Hypothalamus (tissue), 51 donors: Measurements from ENCODE around the gene VSTM2B.

Experiments used
- DNase-seq, 51 donors: peaks; one replicate each; lab custom pipeline; 2025; lab: John Stamatoyannopoulos, UW

VSTM2B gene

DNA sequence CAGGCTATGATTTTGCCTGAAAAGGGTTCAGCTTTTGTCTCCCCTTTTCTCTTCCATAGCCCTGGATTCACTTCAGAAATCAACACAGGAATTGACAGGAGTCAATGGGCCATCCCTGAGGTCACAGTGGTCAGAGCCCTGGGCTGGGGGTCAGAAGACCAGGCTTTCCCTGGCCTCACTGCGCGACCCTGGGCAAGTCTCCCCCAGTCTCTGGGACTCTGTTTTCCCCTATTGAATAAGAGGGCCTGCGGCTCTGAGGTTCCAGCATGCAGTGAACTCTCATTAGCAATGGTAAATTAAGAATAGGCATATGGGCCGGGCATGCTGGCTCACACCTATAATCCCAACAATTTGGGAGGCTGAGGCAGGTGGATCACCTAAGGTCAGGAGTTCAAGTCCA, 30.7 kb upstream of the VSTM2B start:
- DNase-seq: no peak

DNA sequence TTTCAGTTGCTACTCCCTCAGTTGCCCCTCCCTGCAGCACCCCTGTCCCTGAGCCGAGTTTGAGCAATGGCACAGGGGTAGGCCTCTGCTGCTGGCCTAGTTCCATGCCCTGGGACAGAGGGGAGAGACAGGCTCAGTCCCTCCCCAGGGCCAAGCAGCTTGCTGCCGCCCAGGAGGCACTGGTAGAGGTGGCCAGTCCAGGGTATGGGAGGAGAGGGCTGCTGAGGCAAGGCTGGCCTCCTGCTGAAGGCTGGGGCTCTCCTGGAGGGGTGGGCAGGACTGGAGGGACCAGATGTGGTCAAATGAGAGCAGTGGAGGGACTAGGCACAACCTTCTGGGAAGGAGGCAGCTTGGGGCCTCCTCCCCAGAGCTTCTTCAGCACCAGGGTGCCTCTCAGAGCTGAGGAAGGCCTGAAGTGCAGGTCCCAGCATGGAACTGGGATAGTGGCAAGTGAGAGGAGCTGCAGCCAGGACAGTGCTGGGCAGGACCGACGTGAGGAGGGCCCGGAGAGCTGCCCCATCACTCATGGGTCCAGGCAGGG, 29.8 kb upstream of the VSTM2B start:
- DNase-seq: no peak

DNA sequence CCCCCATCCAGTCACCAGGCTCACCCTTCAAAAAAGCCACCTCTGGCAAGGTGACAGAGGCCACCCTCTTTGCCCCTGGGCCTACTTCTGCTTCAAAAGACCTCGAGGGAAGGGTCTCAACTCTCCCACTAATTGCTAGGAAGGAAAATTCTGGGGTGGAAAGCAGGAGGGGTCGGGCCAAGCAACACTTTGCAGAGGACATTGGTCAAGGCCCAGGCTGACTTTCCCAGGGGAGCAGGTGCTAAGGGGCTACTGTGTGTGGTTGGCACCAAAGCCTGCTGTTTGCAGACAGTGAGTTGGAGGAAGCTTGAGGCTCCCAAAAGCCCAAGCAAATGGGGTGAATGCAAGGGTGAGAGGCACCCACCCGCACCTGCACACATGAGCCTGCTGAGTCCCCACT, 28.6 kb upstream of the VSTM2B start:
- DNase-seq: no peak

DNA sequence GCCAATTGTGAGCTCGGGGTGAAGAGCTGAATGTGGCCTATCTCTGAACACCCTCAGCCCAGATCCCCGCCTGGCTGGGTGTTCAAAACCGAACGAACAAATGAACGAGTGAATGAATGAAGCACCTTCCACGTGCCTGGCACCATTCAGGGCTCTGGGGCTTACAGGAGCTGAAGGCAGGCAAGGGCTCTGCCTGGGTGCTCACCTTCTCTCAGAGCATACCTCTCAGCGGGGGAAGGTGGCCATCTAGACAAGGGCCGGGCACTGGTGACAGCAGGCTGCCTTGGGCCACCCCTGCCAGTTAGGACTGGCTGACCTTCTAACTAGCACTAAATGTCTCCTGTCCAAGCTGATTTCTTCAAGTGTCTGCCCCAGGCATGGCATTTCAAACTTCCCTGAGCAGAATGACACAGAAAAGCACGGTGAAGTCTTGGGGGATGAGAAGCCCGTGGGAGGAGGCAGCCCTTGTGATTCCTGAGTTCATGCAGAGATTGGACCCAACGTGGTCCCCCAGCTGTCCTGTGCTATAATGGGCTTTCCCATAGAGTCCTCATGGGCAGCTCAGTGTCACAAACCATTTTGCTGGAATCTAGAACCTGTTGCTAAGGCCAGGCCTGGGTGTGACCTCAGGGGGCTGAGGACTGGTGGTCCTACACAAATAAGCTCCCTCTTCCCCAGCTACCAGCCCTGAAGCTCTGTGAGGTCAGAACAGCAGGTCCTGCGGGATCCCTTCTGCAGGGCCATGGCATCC, 27.9 kb upstream of the VSTM2B start:
- no peak for DNase-seq

DNA sequence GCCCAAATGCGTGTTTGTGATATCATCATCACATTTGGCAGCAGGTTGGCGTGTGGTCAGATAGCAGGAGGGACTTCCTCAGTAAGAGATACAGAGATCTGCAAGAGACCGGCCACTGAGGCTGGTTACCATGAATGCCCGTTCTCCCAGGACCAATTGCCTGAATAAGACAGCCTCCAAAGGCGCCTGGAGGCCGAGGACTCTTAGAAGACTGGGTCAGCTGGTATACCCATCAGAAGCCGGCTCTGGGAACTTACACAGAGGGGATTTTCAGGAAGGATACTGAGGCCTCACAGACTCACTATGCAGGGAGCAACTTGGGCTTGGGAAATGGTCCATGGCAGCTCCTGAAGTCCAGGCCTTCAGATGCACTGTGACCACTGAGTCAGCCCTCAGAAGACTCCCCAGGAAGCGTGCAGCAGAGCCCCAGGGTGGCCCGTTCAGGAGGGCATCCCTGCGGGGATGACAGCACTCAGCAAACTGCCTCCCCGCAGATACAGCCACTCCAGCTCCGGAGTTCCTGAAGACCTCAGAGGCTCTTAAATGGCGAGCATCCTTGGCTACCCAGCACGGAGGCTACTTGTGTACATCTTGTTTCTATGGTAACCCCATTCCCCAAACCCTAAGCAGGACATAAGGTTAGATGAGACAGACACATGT, 26.4 kb upstream of the VSTM2B start:
- DNase-seq: no peak

DNA sequence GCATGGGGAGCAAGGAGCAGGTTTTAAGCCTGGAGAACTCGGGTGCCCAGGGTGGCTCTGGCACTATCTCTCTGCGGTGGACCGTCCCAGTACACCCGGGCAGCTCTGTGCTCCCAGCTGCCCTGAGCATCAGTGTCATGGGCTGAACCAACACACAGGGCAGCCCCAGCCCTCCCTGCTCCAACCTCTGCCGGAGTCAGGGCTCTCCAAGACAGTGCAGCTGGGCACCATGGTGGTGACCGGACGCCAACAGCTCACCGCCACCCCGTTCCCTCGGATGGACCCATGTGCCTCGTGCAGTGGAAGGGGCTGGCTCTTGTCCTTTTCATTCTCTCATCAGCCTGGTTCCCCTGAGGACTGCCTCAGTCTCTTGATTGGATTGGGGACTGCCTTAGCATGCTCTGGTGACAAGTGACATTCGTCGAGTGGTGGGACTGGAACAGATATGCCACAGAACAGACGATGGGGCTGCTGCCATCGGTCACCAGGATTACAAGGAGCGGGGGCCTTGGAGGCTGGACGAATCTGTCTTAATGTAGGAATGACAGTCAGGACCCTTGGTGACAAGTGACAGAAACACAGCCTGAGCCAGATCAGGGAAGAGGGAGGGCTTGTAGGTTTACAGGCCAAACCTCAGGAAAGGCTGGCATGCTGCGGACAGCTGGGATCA, 25.7 kb upstream of the VSTM2B start:
- DNase-seq: peak in 7 of 51 donors; percentile 23 to 37 (median 29)

DNA sequence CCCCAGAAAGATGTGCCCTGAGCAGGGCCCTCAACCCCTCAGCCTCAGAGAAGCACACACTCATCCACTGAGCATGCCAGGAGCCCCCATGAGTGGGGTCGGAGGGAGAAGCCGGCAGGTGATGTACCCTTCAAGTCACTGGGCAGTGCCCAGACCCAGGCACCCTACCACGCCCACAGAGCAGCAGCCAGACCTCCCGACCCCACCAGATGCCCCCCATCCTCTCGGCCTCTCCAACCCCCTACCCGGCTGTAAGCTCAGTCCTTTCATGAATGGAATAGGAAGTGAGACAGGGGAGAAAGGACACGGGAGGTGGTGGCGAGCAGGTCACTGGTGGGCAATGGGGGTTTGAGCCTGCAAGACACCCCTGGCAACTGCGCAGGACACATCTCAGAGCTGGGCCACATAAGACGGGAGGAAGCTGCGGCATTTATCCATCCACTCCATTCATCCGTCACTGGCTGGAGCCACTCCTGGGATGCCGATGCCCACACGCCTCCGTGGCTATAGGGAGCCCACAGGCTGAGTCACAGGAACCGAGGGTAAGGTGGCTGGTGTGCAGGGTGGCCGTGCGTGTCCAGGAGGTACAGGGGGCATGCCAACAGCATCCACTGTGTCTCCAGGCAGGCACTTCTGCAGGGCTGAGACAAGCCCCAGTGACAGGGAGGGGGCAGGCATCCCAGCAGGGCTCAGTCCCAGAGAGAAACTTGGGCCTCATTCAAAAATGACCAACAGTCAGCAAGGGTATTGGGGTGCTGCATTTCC, 23.8 kb upstream of the VSTM2B start:
- peak in 1 of 51 donors; percentile 27 for DNase-seq

DNA sequence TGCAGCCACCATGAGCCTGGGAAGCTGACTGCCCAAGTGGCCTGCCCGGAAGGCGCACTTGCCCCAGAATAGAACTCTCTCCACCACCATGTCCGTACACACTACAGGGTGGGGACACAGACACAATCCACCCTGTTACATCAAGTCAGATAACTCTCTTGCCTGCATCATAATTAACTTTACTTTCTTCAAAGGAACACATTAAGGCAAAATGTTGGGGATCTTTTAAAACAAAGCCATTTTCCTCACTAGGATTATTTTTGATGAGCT, 23.3 kb upstream of the VSTM2B start:
- no peak for DNase-seq

DNA sequence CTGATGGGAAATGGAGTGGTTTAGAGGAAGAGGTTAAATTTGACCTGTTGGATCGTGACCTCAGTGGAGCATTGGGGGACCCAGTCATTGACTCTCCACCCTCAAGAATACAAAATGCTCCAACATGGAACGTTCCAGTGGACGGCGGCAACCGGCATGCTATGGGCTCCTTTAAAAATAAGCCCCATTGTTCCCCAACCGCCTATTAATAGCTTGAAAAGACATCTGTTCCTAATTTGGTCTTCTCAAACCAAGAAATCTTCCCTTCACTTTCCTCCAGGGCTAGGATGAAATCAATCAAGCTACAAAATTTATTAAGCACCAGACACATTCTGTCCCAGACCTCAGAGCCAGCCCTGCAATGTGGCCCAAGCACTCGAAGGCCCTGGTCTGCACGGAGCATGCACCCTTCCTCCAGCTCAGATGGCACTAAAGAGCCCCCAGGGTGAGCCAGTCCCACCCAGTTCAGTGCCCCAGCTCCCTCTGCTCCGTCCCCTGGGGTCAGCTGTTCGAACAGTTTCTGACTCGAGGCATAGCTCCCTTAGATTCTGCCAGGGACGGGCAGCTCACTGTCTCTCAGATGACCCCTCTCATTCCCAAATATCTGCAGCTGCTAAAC, 22.5 kb upstream of the VSTM2B start:
- peak in 3 of 51 donors; percentile 25 to 40 (median 38) for DNase-seq

DNA sequence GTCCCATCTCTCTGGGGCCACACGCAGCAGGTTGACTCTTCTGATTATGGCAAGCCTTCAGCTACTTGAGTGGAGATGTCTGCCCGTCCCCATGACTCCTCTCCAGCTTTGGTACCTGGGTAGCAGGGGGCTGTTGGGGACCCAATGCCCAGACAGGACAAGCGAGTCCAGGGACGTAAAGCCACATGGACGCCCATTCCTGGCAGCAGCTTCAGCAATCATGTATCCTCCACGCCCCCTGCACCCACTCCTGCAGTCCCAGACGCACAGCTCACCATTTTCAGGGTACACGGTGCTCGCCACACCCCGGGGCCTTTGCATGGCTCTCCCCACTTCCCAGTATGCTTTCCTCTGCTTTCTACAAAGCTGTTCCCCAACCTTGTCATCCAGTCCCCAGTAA, 22.0 kb upstream of the VSTM2B start:
- no peak for DNase-seq

DNA sequence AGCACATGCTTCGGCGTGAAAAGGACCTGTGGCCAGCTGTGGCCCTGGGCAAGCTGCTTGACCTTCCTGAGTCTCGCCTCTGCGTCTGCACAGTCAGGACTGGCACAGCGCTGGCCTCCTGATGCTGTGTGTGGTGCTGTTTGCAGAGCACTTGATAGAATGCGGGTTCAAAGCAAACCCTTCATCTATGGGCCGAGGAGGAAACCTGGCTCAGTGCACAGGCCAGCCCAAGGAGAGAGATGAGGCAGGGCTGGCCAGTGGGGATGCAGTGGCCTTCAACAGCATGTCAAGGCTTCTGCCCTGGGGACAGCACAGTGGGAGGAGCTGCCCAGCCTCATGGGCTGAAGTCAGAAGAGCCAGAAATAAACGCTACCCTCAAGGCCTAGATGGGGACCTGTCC, 21.3 kb upstream of the VSTM2B start:
- DNase-seq: peak in 12 of 51 donors; percentile 26 to 71 (median 52)

DNA sequence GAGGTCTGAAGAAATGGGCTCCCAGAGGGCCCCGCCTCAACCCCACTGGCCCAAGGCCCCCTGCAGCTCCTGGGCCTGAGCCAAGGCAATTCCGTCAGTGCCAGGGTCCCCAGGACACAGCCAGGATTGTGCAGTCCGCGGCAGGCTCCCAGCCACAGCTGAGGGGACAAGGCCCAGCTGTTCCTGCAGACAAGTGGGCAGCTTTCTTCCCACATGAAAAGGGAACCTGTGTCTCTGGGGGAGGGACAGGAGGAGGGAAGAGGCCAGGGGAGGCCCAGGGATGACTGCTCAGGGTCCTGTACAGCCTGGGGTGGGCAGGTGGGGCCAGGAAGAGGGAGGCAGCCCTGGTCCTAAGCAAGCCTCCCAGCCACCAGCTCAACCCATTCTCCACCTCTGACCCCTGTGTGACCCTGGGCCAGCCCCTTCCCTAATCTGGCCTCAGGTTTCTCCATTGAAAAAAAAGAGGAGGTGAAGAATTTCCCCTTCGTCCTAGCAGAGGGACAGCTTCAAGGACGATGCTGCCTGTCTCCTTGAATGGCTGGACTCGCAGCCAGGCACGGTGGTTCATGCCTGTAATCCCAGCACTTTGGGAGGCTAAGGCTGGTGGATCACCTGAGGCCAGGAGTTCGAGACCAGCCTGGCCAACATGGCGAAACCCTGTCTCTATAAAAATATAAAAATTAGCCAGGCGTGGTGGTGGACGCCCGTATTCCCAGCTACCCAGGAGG, 20.5 kb upstream of the VSTM2B start:
- peak in 49 of 51 donors; percentile 39 to 96 (median 84) for DNase-seq

DNA sequence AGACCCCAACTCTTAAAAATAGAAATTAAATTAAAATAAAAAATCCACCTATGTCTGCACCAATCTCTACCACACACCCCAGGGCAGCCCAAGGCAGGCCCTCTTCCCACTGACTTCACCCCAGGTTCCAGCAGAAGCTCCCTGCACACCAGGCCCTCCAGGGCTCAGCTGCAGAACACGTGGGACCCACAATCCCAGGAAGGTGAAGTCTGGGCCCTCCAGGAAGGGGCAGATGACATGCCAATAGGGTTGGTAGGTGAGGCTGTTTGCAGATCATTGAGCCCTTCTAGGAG, 19.2 kb upstream of the VSTM2B start:
- DNase-seq: no peak

DNA sequence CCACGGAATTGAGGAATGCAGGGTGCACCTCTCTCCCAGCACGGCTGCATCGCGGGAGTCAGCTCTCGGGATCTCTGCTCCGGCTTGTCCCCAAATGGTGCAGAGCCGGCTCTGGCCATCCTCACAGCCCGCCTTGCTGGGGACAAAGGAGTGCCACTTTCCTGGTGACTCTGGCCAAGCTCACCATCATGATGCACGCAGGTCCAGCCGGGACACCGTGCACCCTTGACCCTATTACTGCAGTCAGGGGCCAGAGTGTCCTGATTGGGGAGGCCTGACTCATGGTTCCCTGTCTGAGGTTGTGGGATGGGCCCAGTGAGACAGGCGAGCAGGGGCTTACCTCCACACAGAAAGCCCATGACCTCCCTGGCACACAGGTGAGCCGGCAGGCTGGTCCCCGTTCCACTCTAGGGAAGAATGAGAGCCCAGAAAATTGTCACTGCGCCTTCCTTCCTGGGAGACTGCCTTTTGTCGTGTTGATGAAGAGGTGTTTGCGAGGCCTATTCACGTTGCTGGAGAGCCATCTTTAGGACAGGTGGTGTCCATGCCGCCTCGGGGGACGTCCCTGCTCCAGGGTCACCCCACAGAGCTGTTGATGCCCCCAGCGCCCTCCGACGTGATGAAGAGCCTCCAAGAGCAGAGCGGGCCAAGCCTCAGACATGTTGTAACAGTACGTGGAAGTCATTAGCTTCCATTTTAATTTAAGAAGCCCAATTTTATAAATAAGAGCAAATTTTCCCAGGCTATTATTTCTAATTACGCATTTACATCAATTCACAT, 18.5 kb upstream of the VSTM2B start:
- no peak for DNase-seq

DNA sequence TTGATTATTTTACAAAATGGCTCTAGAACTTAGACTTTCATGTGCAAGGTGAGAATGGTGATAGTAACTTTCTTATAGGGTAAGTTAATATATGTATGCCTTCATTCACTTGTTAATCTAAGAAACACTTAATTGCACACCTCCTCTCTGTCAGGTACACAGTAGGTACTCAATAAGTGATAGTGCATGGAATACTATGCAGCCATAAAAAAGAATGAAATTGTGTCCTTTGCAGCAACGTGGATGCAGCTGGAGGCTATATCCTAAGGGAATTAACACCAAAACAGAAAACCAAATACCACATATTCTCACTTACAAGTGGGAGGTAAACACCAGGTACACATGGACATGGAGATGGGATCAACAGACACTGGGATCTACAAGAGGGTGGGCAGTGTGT, 17.6 kb upstream of the VSTM2B start:
- no peak for DNase-seq

DNA sequence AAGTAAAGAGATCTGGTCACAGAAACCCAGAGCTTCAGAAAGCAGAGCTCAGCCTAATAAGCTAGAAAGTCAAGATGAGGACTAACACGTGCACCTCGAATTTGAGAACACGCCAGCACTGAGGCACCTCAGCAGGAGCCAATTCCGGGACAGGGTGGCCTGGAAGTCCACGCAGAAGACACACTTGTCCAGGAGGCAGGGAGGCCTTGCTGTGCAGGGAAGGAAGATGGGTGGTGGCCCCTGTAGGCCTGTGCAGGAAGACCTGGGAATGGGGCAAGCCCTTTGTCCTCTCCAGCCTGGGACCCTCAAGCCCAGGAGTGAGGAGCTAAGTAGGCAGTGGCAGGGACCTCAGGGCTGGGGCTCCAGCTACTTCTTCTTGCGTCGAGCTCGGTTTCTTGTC, 16.3 kb upstream of the VSTM2B start:
- DNase-seq: no peak

DNA sequence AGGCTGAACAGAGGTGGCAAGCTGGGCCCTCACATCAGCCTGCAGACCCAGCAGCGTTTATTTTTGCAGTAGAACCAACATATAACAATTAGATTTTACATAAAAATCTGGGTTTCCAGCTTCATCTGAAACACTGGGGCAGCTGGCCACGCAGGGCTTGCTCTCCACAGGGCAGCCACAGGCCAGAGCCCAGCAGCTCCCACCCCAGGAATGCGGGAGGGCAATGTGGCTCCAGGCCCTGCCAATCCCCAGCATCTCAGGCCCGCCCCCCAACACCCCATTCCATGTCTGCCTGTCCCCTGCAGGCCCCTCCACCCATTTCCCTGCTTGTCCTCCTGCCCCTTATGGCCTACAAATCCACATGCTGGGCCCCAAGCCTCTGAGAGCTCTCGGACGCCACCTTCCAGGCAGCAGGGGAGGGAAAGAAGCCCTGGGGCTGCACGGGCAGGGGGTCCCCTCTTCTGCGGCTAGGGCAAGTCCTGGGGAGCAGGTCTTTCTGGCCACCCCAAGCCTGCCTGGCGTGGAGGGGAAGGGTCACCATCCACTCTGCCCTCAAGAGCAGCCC, 15.0 kb upstream of the VSTM2B start:
- no peak for DNase-seq

DNA sequence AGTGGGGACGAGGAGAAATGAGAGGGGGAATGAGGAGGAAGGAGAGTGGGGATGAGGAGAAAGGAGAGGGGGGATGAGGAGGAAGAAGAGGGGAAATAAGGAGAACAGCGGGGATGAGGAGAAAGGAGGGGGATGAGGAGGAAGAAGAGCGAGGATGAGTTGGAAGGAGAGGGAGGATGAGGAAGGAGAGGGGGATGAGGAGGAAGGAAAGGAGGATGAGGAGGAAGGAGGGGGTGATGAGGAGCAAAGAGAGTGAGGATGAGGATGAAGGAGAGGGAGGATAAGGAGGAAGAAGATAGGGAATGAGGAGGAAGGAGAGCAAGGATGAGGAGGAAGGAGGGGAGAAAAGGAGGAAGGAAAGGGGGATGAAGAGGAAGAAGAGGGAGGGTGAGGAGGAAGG, 14.0 kb upstream of the VSTM2B start:
- no peak for DNase-seq

DNA sequence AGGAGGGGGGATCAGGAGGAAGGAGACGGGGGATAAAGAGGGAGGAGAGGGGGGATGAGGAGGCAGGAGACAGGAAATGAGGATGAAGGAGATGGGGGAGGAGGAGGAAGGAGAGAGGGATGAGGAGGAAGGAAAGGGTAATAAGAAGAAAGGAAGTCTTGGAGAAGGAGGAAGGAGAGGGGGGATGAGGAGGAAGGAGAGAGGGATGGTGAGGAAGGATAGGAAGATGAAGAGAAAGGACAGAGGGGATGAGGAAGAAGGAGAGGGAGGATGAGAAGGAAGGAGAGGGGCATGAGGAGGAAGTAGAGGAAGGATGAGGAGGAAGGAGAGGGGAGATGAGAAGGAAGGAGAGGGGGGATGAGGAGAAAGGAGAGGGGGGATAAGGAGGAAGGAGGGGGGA, 13.0 kb upstream of the VSTM2B start:
- no peak for DNase-seq
